B cell (primary cell): ENCODE data around the gene CCL24.
"Not testable (repeated sequence)": the region's sequence is repeated elsewhere in the genome, so short reads cannot be mapped to it uniquely, and the experiment has no call there.

ENCODE experiments used
- EZH2 ChIP-seq: IDR thresholded peaks from 2 replicates; pipeline ENCODE4 v1.6.1; 2012; ENCODE audit warnings: borderline replicate concordance, low read depth, mild to moderate bottlenecking, moderate library complexity, low read length; ENCODE audit not compliant: insufficient read depth, poor library complexity, severe bottlenecking
- TF ChIP-seq, protein P1 (sequence below): fragments of 200-600 bp; IDR thresholded peaks from one replicate; pipeline ENCODE4 v1.8.0; 2022; ENCODE audit warnings: antibody characterized with exemption, mild to moderate bottlenecking

DNA sequence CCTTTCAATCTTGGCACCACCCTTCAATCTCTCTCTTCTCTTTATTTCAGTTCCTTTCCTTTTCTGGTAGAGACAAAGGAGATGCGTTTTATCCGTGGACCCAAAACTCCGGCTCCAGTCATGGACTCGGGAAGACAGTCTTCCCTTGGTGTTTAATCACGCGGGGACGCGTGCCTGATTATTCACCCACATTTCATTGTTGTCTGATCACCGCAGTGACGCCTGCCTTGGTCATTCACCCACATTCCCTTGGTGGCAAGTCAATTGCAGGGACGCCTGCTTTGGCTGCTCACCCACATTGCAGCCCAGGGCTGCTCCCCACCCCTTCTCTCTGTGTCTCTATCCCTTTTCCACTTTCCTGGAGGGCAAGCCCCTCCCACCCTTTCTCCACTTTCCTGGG, 34.1 kb downstream of the CCL24 start:
- TF ChIP-seq, protein P1, sequence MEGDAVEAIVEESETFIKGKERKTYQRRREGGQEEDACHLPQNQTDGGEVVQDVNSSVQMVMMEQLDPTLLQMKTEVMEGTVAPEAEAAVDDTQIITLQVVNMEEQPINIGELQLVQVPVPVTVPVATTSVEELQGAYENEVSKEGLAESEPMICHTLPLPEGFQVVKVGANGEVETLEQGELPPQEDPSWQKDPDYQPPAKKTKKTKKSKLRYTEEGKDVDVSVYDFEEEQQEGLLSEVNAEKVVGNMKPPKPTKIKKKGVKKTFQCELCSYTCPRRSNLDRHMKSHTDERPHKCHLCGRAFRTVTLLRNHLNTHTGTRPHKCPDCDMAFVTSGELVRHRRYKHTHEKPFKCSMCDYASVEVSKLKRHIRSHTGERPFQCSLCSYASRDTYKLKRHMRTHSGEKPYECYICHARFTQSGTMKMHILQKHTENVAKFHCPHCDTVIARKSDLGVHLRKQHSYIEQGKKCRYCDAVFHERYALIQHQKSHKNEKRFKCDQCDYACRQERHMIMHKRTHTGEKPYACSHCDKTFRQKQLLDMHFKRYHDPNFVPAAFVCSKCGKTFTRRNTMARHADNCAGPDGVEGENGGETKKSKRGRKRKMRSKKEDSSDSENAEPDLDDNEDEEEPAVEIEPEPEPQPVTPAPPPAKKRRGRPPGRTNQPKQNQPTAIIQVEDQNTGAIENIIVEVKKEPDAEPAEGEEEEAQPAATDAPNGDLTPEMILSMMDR, result not testable (repeated sequence)
- not testable (repeated sequence) for TF ChIP-seq EZH2
